ENCODE data around the gene RNFT2. TPM values are rescaled to one million over a fixed set of nuclear protein-coding genes. Genes with fewer than 3 reads are reported as not detected.

RNFT2 gene
- total RNA-seq, 2 experiments from 2014 or later = 10.8 to 11.4 TPM

GRCh38 chr12:116718655-116719454 lies 19.3 kb upstream of the RNFT2 start:
- Mint-ChIP-seq H3K4me3 (no peak overlapping the region), H3K36me3 (peaks cover 6% of the 10 kb centered on the region), H3K27me3 (no peaks in the 10 kb centered on the region), H3K4me1 (peaks cover 8% of the 10 kb centered on the region), H3K27ac (no peak overlapping the region), H3K9me3 (no peaks in the 10 kb centered on the region)
- DNase-seq (no peak), ATAC-seq (ENCODE audit: low read depth) (no peak)
- POLR2A ChIA-PET = no interaction called here

- Mint-ChIP-seq H3K27me3 (no peaks in the 10 kb centered on the region), H3K4me1 (peaks cover 8% of the 10 kb centered on the region), H3K9me3 (no peaks in the 10 kb centered on the region), H3K27ac (no peak overlapping the region), H3K4me3 (no peak overlapping the region), H3K36me3 (peaks cover 6% of the 10 kb centered on the region)
- DNase-seq (no peak), ATAC-seq (ENCODE audit: low read depth) (no peak)
- POLR2A ChIA-PET = no interaction called here
These were observed 18.2 kb upstream of the RNFT2 start for GRCh38 chr12:116719731-116720528.

GRCh38 chr12:116722245-116722644 lies 15.9 kb upstream of the RNFT2 start:
- Mint-ChIP-seq H3K36me3 (peaks cover 6% of the 10 kb centered on the region), H3K4me1 (peaks cover 8% of the 10 kb centered on the region), H3K9me3 (no peaks in the 10 kb centered on the region), H3K27me3 (no peaks in the 10 kb centered on the region), H3K27ac (no peak overlapping the region), H3K4me3 (no peak overlapping the region)
- POLR2A ChIA-PET = no interaction called here
- no peak for ATAC-seq (ENCODE audit: low read depth)
- no peak for DNase-seq

- POLR2A ChIA-PET = no interaction called here
- ATAC-seq (ENCODE audit: low read depth) = no peak
- no peaks in the 10 kb centered on the region for H3K27me3 Mint-ChIP-seq
- no peak overlapping the region for H3K27ac Mint-ChIP-seq
- H3K9me3 Mint-ChIP-seq = no peaks in the 10 kb centered on the region
- peaks cover under 1% of the 10 kb centered on the region for H3K36me3 Mint-ChIP-seq
- H3K4me3 Mint-ChIP-seq = no peak overlapping the region
- peaks cover 4% of the 10 kb centered on the region for H3K4me1 Mint-ChIP-seq
- no peak for DNase-seq
These were observed 11.4 kb upstream of the RNFT2 start for GRCh38 chr12:116726694-116727093.

GRCh38 chr12:116727261-116727660 lies 10.9 kb upstream of the RNFT2 start:
- Mint-ChIP-seq H3K4me3 (no peak overlapping the region), H3K4me1 (peaks cover 3% of the 10 kb centered on the region)
- ATAC-seq (ENCODE audit: low read depth) = no peak

GRCh38 chr12:116727891-116728290 lies 10.2 kb upstream of the RNFT2 start:
- Mint-ChIP-seq H3K36me3 (peaks cover 1% of the 10 kb centered on the region), H3K27ac (no peak overlapping the region), H3K9me3 (no peaks in the 10 kb centered on the region), H3K27me3 (no peaks in the 10 kb centered on the region), H3K4me3 (no peak overlapping the region), H3K4me1 (no peaks in the 10 kb centered on the region)
- POLR2A ChIA-PET = no interaction called here
- ATAC-seq (ENCODE audit: low read depth) (no peak), DNase-seq (no peak)

More at GRCh38 chr12:116727261-116727660, 10.9 kb upstream of the RNFT2 start:
- Mint-ChIP-seq H3K36me3 (no peaks in the 10 kb centered on the region), H3K27ac (no peak overlapping the region), H3K27me3 (no peaks in the 10 kb centered on the region), H3K9me3 (no peaks in the 10 kb centered on the region)
- POLR2A ChIA-PET = no interaction called here
- no peak for DNase-seq

- Mint-ChIP-seq H3K4me3 (no peak overlapping the region), H3K9me3 (no peaks in the 10 kb centered on the region), H3K36me3 (peaks cover 14% of the 10 kb centered on the region), H3K27ac (peak overlapping the region; percentile 7), H3K27me3 (no peaks in the 10 kb centered on the region), H3K4me1 (peaks cover 12% of the 10 kb centered on the region)
- ATAC-seq (ENCODE audit: low read depth) = no peak
- POLR2A ChIA-PET = no interaction called here
- no peak for DNase-seq
These were observed 6.3 kb upstream of the RNFT2 start for GRCh38 chr12:116731801-116732200.

GRCh38 chr12:116734156-116734768 lies 3.9 kb upstream of the RNFT2 start:
- H3K36me3 Mint-ChIP-seq = peaks cover 14% of the 10 kb centered on the region
- POLR2A ChIA-PET = no interaction called here
- no peaks in the 10 kb centered on the region for H3K27me3 Mint-ChIP-seq
- no peak overlapping the region for H3K4me3 Mint-ChIP-seq
- no peaks in the 10 kb centered on the region for H3K9me3 Mint-ChIP-seq
- DNase-seq (no peak), ATAC-seq (ENCODE audit: low read depth) (no peak)
- peaks cover 15% of the 10 kb centered on the region for H3K4me1 Mint-ChIP-seq
- no peak overlapping the region for H3K27ac Mint-ChIP-seq

- peak overlapping the region; percentile 28 for H3K4me3 Mint-ChIP-seq
- H3K27ac Mint-ChIP-seq = no peak overlapping the region
These were observed 3.0 kb upstream of the RNFT2 start for GRCh38 chr12:116735084-116735483.

GRCh38 chr12:116735951-116736599 lies 2.0 kb upstream of the RNFT2 start:
- H3K36me3 Mint-ChIP-seq = peaks cover 14% of the 10 kb centered on the region
- no peak overlapping the region for H3K27ac Mint-ChIP-seq
- DNase-seq (no peak), ATAC-seq (ENCODE audit: low read depth) (no peak)
- H3K4me3 Mint-ChIP-seq = peak overlapping the region; percentile 98
- POLR2A ChIA-PET = no interaction called here
- peaks cover 15% of the 10 kb centered on the region for H3K4me1 Mint-ChIP-seq
- H3K27me3 Mint-ChIP-seq = no peaks in the 10 kb centered on the region
- H3K9me3 Mint-ChIP-seq = no peaks in the 10 kb centered on the region

More at GRCh38 chr12:116735084-116735483, 3.0 kb upstream of the RNFT2 start:
- POLR2A ChIA-PET = no interaction called here
- peaks cover 15% of the 10 kb centered on the region for H3K4me1 Mint-ChIP-seq
- ATAC-seq (ENCODE audit: low read depth) (no peak), DNase-seq (no peak)
- no peaks in the 10 kb centered on the region for H3K27me3 Mint-ChIP-seq
- H3K9me3 Mint-ChIP-seq = no peaks in the 10 kb centered on the region
- H3K36me3 Mint-ChIP-seq = peaks cover 14% of the 10 kb centered on the region

- Mint-ChIP-seq H3K27ac (peak overlapping the region; percentile 88), H3K9me3 (no peaks in the 10 kb centered on the region), H3K4me3 (peak overlapping the region; percentile 98), H3K27me3 (no peaks in the 10 kb centered on the region), H3K4me1 (peaks cover 15% of the 10 kb centered on the region), H3K36me3 (peaks cover 14% of the 10 kb centered on the region)
- DNase-seq (no peak), ATAC-seq (ENCODE audit: low read depth) (no peak)
- POLR2A ChIA-PET = interaction anchor here (1.0 kb wide), 2 partner anchors 16 to 82 kb away, joined by 3 to 4 read pairs; no protein-coding TSS in a partner anchor
These were observed 947 bp upstream of the RNFT2 start for GRCh38 chr12:116736962-116737773.

- Mint-ChIP-seq H3K4me3 (no peak overlapping the region), H3K9me3 (no peaks in the 10 kb centered on the region), H3K36me3 (peaks cover 8% of the 10 kb centered on the region), H3K4me1 (peaks cover 18% of the 10 kb centered on the region), H3K27me3 (no peaks in the 10 kb centered on the region), H3K27ac (no peak overlapping the region)
- ATAC-seq (ENCODE audit: low read depth) (no peak), DNase-seq (no peak)
- POLR2A ChIA-PET = no interaction called here
These were observed 1.3 kb downstream of the RNFT2 start for GRCh38 chr12:116739381-116739887.
